HAP-1 (cell line): ENCODE measurements around the gene CEMIP.

Experiments used
- DNase-seq, 2 experiments: peaks; one replicate each; pipeline ENCODE4 v3.0.0-alpha.2; 2016 to 2020; ENCODE audit warnings: low spot score in 2 of 2
- H3K27me3 ChIP-seq: fragments of 250-450 bp; sonication (Bioruptor Pico); 2 replicates; pipeline ENCODE4 v1.5.1; 2020; ENCODE audit warnings: low read depth, mild to moderate bottlenecking, moderate library complexity
- H3K36me3 ChIP-seq: fragments of 250-450 bp; sonication (Bioruptor Pico); replicated peaks from 2 replicates; pipeline ENCODE4 v1.5.1; 2020; ENCODE audit warnings: mild to moderate bottlenecking
- H3K4me1 ChIP-seq: fragments of 250-450 bp; sonication (Bioruptor Pico); 2 replicates; pipeline ENCODE4 v1.5.1; 2020; ENCODE audit warnings: mild to moderate bottlenecking
- H3K4me3 ChIP-seq: fragments of 250-450 bp; sonication (Bioruptor Pico); 2 replicates; pipeline ENCODE4 v1.5.1; 2020; ENCODE audit warnings: mild to moderate bottlenecking, moderate library complexity
- H3K9me3 ChIP-seq: fragments of 250-450 bp; sonication (Bioruptor Pico); 2 replicates; pipeline ENCODE4 v1.5.1; 2020; ENCODE audit warnings: mild to moderate bottlenecking, moderate library complexity
- in situ Hi-C: fragments of 300-500 bp; cut with MboI; formaldehyde crosslinking; loops from 3 replicates; pipeline ENCODE4 v1.14.3; 2020; ENCODE audit warnings: low sequenced_read_pairs, inconsistent platforms, mixed read lengths

Gene CEMIP

GRCh38 chr15:80768158-80768557, 11.0 kb upstream of the CEMIP start:
- peak in 1 of 2 experiments; percentile 43 for DNase-seq
- H3K4me1 ChIP-seq = no peaks in the 10 kb centered on the region
- no peaks in the 10 kb centered on the region for H3K27me3 ChIP-seq
- no peaks in the 10 kb centered on the region for H3K36me3 ChIP-seq
- H3K9me3 ChIP-seq = no peaks in the 10 kb centered on the region
- in situ Hi-C loops = no loop called here
- no peak overlapping the region for H3K4me3 ChIP-seq

- Histone ChIP-seq H3K27me3 (no peaks in the 10 kb centered on the region), H3K36me3 (no peaks in the 10 kb centered on the region), H3K9me3 (no peaks in the 10 kb centered on the region), H3K4me3 (no peak overlapping the region), H3K4me1 (no peaks in the 10 kb centered on the region)
- DNase-seq = no peak
- in situ Hi-C loops = no loop called here
These were observed 9.9 kb upstream of the CEMIP start for GRCh38 chr15:80769153-80769828.

GRCh38 chr15:80769829-80770705, 9.1 kb upstream of the CEMIP start:
- no peak overlapping the region for H3K4me3 ChIP-seq
- no peaks in the 10 kb centered on the region for H3K27me3 ChIP-seq
- H3K9me3 ChIP-seq = no peaks in the 10 kb centered on the region
- H3K36me3 ChIP-seq = no peaks in the 10 kb centered on the region
- no peak for DNase-seq
- no peaks in the 10 kb centered on the region for H3K4me1 ChIP-seq
- in situ Hi-C loops = no loop called here

GRCh38 chr15:80773122-80773551, 6.0 kb upstream of the CEMIP start:
- Histone ChIP-seq H3K27me3 (no peaks in the 10 kb centered on the region), H3K4me1 (peaks cover 8% of the 10 kb centered on the region), H3K4me3 (no peak overlapping the region), H3K9me3 (no peaks in the 10 kb centered on the region), H3K36me3 (no peaks in the 10 kb centered on the region)
- no peak for DNase-seq
- in situ Hi-C loops = no loop called here

GRCh38 chr15:80773792-80774352, 5.3 kb upstream of the CEMIP start:
- no peaks in the 10 kb centered on the region for H3K36me3 ChIP-seq
- DNase-seq = no peak
- peaks cover 8% of the 10 kb centered on the region for H3K4me1 ChIP-seq
- H3K4me3 ChIP-seq = no peak overlapping the region
- in situ Hi-C loops = no loop called here
- no peaks in the 10 kb centered on the region for H3K27me3 ChIP-seq
- H3K9me3 ChIP-seq = no peaks in the 10 kb centered on the region

- DNase-seq = no peak
- Histone ChIP-seq H3K36me3 (no peaks in the 10 kb centered on the region), H3K4me3 (no peak overlapping the region), H3K9me3 (no peaks in the 10 kb centered on the region), H3K27me3 (peaks cover 5% of the 10 kb centered on the region), H3K4me1 (peaks cover 8% of the 10 kb centered on the region)
- in situ Hi-C loops = no loop called here
These were observed 4.7 kb upstream of the CEMIP start for GRCh38 chr15:80774486-80774885.

GRCh38 chr15:80775338-80775737, 3.8 kb upstream of the CEMIP start:
- H3K9me3 ChIP-seq = no peaks in the 10 kb centered on the region
- no peak for DNase-seq
- H3K27me3 ChIP-seq = peaks cover 13% of the 10 kb centered on the region
- no peaks in the 10 kb centered on the region for H3K36me3 ChIP-seq
- H3K4me1 ChIP-seq = peaks cover 8% of the 10 kb centered on the region
- no peak overlapping the region for H3K4me3 ChIP-seq
- in situ Hi-C loops = loop anchor here (5.0 kb wide), 2 partner anchors 208 to 318 kb away; no protein-coding TSS in a partner anchor

- DNase-seq = peak; percentile 82 to 92
- Histone ChIP-seq H3K4me1 (peaks cover 8% of the 10 kb centered on the region), H3K9me3 (no peaks in the 10 kb centered on the region), H3K27me3 (peaks cover 25% of the 10 kb centered on the region), H3K4me3 (no peak overlapping the region), H3K36me3 (no peaks in the 10 kb centered on the region)
- in situ Hi-C loops = loop anchor here (5.0 kb wide), 2 partner anchors 209 to 319 kb away; no protein-coding TSS in a partner anchor
These were observed 2.6 kb upstream of the CEMIP start for GRCh38 chr15:80776420-80777045.

- H3K4me1 ChIP-seq = peaks cover 8% of the 10 kb centered on the region
- H3K36me3 ChIP-seq = no peaks in the 10 kb centered on the region
- peaks cover 31% of the 10 kb centered on the region for H3K27me3 ChIP-seq
- in situ Hi-C loops = loop anchor here (5.0 kb wide), 2 partner anchors 210 to 320 kb away; no protein-coding TSS in a partner anchor
- H3K9me3 ChIP-seq = no peaks in the 10 kb centered on the region
- no peak overlapping the region for H3K4me3 ChIP-seq
- DNase-seq = peak; percentile 64 to 74
These were observed 2.0 kb upstream of the CEMIP start for GRCh38 chr15:80777137-80777536.

- in situ Hi-C loops = loop anchor here (5.0 kb wide), 2 partner anchors 211 to 321 kb away; no protein-coding TSS in a partner anchor
- H3K27me3 ChIP-seq = peaks cover 39% of the 10 kb centered on the region
- H3K36me3 ChIP-seq = no peaks in the 10 kb centered on the region
- no peak for DNase-seq
- H3K4me3 ChIP-seq = no peak overlapping the region
- H3K9me3 ChIP-seq = no peaks in the 10 kb centered on the region
- H3K4me1 ChIP-seq = peaks cover 8% of the 10 kb centered on the region
These were observed 1.1 kb upstream of the CEMIP start for GRCh38 chr15:80777826-80778620.

- peaks cover 39% of the 10 kb centered on the region for H3K27me3 ChIP-seq
- in situ Hi-C loops = loop anchor here (5.0 kb wide), 2 partner anchors 211 to 321 kb away; no protein-coding TSS in a partner anchor
- no peak overlapping the region; the same call in 1 of the 2 replicates for H3K4me3 ChIP-seq
- H3K4me1 ChIP-seq = peaks cover 8% of the 10 kb centered on the region
- H3K9me3 ChIP-seq = no peaks in the 10 kb centered on the region
- DNase-seq = no peak
- no peaks in the 10 kb centered on the region for H3K36me3 ChIP-seq
These were observed 578 bp upstream of the CEMIP start for GRCh38 chr15:80778621-80778963.

- no peaks in the 10 kb centered on the region for H3K36me3 ChIP-seq
- in situ Hi-C loops = loop anchor here (5.0 kb wide), 2 partner anchors 213 to 323 kb away; no protein-coding TSS in a partner anchor
- no peaks in the 10 kb centered on the region for H3K9me3 ChIP-seq
- peak overlapping the region; percentile 31 for H3K4me3 ChIP-seq
- H3K4me1 ChIP-seq = peaks cover 8% of the 10 kb centered on the region
- peaks cover 39% of the 10 kb centered on the region for H3K27me3 ChIP-seq
- no peak for DNase-seq
These were observed 667 bp downstream of the CEMIP start for GRCh38 chr15:80779658-80780415.
